ENCODE data around the gene ADH4. TPM values are rescaled to one million over a fixed set of nuclear protein-coding genes. Genes with fewer than 3 reads are reported as not detected.

ADH4 gene
- total RNA-seq, 2 experiments from 2014 or later: not detected

DNA sequence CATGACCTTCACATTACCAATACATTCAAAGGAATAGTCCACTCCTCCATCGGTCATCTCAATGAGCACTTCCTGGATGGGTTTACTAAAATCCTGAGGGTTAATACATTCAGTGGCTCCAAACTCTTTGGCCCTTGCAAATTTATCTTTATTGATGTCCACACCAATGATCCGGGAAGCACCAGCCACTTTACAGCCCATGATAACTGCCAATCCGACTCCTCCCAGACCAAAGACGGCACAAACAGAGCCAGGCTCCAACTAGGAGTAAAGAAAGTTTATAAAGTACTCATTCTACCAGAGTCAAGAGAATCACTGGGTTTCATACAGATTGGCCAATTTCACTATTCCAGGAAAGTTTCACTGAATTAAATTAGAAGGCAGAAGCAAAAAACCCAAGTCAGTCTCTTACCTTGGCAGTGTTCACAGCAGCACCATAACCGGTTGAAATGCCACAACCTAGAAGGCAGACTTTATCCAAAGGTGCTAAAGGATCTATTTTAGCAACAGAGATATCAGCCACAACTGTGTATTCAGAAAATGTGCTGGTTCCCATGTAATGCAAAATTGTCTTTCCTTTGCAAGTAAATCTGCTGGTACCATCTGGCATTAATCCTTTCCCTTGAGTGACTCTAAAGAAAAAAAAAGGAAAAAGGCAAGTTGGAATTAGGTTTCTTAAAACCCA is 67.7 kb downstream of the ADH4 start:
- H3K4me1 Mint-ChIP-seq (ENCODE audit: low read depth): peaks cover 9% of the 10 kb centered on the region
- no peak overlapping the region for H3K4me3 Mint-ChIP-seq
- DNase-seq (no peak), ATAC-seq (ENCODE audit: poor library complexity) (no peak)
- Histone ChIP-seq H3K27ac (ENCODE audit: low read depth in 1 of 2, low read length in 2 of 2) (no peak overlapping the region), H3K36me3 (ENCODE audit: insufficient read depth, low read length) (peaks cover 90% of the 10 kb centered on the region), H3K9me3 (ENCODE audit: control insufficient read depth in 1 of 2, insufficient read depth in 1 of 2, low read length in 2 of 2) (no peaks in the 10 kb centered on the region), H3K4me1 (ENCODE audit: insufficient read depth, low read length) (no peaks in the 10 kb centered on the region), H3K4me3 (ENCODE audit: low read length) (no peak overlapping the region), H3K27me3 (ENCODE audit: control insufficient read depth in 1 of 2, insufficient read depth in 2 of 2, low read length in 2 of 2) (no peaks in the 10 kb centered on the region)
- TF ChIP-seq, protein P1, sequence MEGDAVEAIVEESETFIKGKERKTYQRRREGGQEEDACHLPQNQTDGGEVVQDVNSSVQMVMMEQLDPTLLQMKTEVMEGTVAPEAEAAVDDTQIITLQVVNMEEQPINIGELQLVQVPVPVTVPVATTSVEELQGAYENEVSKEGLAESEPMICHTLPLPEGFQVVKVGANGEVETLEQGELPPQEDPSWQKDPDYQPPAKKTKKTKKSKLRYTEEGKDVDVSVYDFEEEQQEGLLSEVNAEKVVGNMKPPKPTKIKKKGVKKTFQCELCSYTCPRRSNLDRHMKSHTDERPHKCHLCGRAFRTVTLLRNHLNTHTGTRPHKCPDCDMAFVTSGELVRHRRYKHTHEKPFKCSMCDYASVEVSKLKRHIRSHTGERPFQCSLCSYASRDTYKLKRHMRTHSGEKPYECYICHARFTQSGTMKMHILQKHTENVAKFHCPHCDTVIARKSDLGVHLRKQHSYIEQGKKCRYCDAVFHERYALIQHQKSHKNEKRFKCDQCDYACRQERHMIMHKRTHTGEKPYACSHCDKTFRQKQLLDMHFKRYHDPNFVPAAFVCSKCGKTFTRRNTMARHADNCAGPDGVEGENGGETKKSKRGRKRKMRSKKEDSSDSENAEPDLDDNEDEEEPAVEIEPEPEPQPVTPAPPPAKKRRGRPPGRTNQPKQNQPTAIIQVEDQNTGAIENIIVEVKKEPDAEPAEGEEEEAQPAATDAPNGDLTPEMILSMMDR (IDR thresholded peaks at IDR 0.05): no peak
- H3K9me3 Mint-ChIP-seq: no peaks in the 10 kb centered on the region
- no peaks in the 10 kb centered on the region for H3K27me3 Mint-ChIP-seq
- intact Hi-C loops (cut with DNase I, micrococcal nuclease): no loop called here
- ChIA-PET POLR2A (no interaction called here), CTCF (no interaction called here)
- no peak overlapping the region for H3K27ac Mint-ChIP-seq
- peaks cover 97% of the 10 kb centered on the region for H3K36me3 Mint-ChIP-seq (ENCODE audit: low read depth)

GRCh38 chr4:99074816-99075215 is 69.3 kb downstream of the ADH4 start:
- Mint-ChIP-seq H3K4me1 (ENCODE audit: low read depth) (peaks cover 9% of the 10 kb centered on the region), H3K36me3 (ENCODE audit: low read depth) (peaks cover 97% of the 10 kb centered on the region), H3K27me3 (no peaks in the 10 kb centered on the region), H3K9me3 (no peaks in the 10 kb centered on the region), H3K4me3 (no peak overlapping the region), H3K27ac (no peak overlapping the region)
- POLR2A ChIA-PET: interaction anchor here (1.5 kb wide), 1 partner anchor 79 kb away, joined by 5 read pairs; the partner anchor contains the start of gene METAP1
- DNase-seq (no peak), ATAC-seq (ENCODE audit: poor library complexity) (no peak)
- Histone ChIP-seq H3K36me3 (ENCODE audit: insufficient read depth, low read length) (peaks cover 85% of the 10 kb centered on the region), H3K4me1 (ENCODE audit: insufficient read depth, low read length) (no peaks in the 10 kb centered on the region), H3K27ac (ENCODE audit: low read depth in 1 of 2, low read length in 2 of 2) (no peak overlapping the region), H3K9me3 (ENCODE audit: control insufficient read depth in 1 of 2, insufficient read depth in 1 of 2, low read length in 2 of 2) (no peaks in the 10 kb centered on the region), H3K4me3 (ENCODE audit: low read length) (no peak overlapping the region), H3K27me3 (ENCODE audit: control insufficient read depth in 1 of 2, insufficient read depth in 2 of 2, low read length in 2 of 2) (no peaks in the 10 kb centered on the region)
- intact Hi-C loops (cut with DNase I, micrococcal nuclease): no loop called here
- CTCF ChIA-PET: no interaction called here
- TF ChIP-seq, protein P1 (IDR thresholded peaks at IDR 0.05): no peak

Other genes starting within 250 kb of the ADH4 start
- 10 to 100 TPM; 47.2 to 49.2 TPM for gene EIF4E, start 215.2 kb downstream of the ADH4 start, total RNA-seq
- gene METAP1, start 148.6 kb downstream of the ADH4 start, total RNA-seq: 10 to 100 TPM; 25.1 to 26.6 TPM
- gene ADH5, start 55.5 kb downstream of the ADH4 start, total RNA-seq: 10 to 100 TPM; 49.1 to 52.0 TPM
- not detected for gene ADH6, start 74.9 kb upstream of the ADH4 start, total RNA-seq
- not detected for gene ADH1A, start 146.7 kb upstream of the ADH4 start, total RNA-seq
- gene ADH1B, start 177.1 kb upstream of the ADH4 start, total RNA-seq: not detected
- gene ADH1C, start 208.4 kb upstream of the ADH4 start, total RNA-seq: not detected